ENCODE measurements around the gene PACSIN1. TPM values are rescaled to one million over a fixed set of nuclear protein-coding genes. Genes with fewer than 3 reads are reported as not detected.

The PACSIN1 gene
- total RNA-seq, 1 donor from 2014 or later: not detected

DNA sequence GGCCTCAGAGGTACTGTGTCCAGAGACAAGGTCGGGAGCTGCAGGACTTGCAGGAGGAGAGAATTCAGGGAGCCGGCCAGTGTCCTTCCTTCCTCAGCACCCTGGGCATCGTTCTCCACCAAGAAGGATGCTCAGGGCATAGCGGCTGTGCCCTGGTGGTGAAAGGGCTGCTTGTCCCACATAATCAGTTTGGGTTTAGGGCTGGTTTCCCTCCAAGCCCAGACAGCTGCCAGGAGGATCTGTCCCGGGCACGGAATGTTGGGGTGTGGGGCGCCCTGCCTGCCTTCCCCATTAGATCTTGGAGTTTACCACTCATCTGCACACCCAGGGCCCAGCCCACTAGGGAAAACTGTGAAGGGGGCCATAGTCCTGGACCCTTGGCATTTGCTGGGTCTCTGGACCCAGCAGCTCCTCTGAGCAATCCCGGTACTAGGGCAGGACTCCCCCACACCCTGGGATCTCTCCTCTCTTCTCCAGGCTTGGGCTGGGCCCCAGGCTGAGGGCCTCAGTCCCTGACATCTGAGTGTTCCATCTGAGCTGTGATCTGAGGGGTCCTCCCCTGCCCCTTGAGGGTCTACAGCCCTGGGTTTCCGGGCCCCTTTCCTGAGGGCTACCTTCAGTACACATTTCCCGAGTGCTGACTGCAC, 108.9 kb downstream of the PACSIN1 start:
- Mint-ChIP-seq H3K27me3 (ENCODE audit: unreplicated experiment) (no peaks in the 10 kb centered on the region), H3K27ac (ENCODE audit: unreplicated experiment) (no peak overlapping the region), H3K36me3 (ENCODE audit: unreplicated experiment) (no peaks in the 10 kb centered on the region), H3K9me3 (ENCODE audit: unreplicated experiment) (no peaks in the 10 kb centered on the region), H3K4me3 (ENCODE audit: unreplicated experiment) (no peak overlapping the region), H3K4me1 (ENCODE audit: unreplicated experiment) (peaks cover 1% of the 10 kb centered on the region)
- no peak for TF ChIP-seq CTCF (IDR thresholded peaks at IDR 0.05)
- DNase-seq (ENCODE audit: extremely low spot score, unreplicated experiment): no peak

- H3K4me1 Mint-ChIP-seq (ENCODE audit: unreplicated experiment): peaks cover 1% of the 10 kb centered on the region
- no peaks in the 10 kb centered on the region for H3K36me3 Mint-ChIP-seq (ENCODE audit: unreplicated experiment)
- DNase-seq (ENCODE audit: extremely low spot score, unreplicated experiment): no peak
- no peaks in the 10 kb centered on the region for H3K27me3 Mint-ChIP-seq (ENCODE audit: unreplicated experiment)
- H3K4me3 Mint-ChIP-seq (ENCODE audit: unreplicated experiment): no peak overlapping the region
- no peak overlapping the region for H3K27ac Mint-ChIP-seq (ENCODE audit: unreplicated experiment)
- no peak for TF ChIP-seq CTCF (IDR thresholded peaks at IDR 0.05)
- H3K9me3 Mint-ChIP-seq (ENCODE audit: unreplicated experiment): no peaks in the 10 kb centered on the region
Observed at GRCh38 chr6:34575326-34575725, 109.5 kb downstream of the PACSIN1 start.

DNA sequence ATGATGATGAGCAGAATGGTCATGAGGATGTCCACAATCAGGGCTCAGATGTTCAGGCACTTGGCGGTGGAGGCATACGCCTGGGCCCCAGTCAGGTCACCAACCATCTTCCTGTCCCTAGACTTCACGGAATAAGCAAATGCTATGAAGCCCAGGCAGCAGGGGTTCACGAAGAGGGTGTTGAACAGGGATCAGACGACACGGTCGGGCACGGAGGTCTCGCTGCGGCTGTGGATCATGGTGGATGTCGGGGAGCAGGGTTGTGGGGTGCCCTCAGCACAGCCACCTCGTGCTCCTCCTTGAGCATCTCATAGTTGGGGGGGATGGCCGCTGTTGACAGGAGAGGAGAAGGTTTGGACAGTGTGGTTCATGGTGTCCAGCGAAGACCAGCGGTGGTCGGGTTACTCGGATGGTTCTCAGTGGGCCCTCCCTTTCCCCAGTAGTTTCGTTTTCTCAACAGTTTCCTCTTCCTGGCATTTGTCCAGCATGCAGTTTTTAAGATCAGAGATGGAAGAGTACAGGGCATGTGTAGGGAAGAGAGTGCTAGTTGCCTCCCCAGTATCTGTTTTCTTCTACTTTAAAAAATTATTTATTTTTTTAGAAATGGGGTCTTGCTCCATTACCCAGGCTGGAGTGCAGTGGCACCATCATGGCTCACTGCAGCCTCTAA, 110.5 kb downstream of the PACSIN1 start:
- Mint-ChIP-seq H3K27ac (ENCODE audit: unreplicated experiment) (no peak overlapping the region), H3K27me3 (ENCODE audit: unreplicated experiment) (no peaks in the 10 kb centered on the region), H3K9me3 (ENCODE audit: unreplicated experiment) (no peaks in the 10 kb centered on the region), H3K36me3 (ENCODE audit: unreplicated experiment) (no peaks in the 10 kb centered on the region), H3K4me3 (ENCODE audit: unreplicated experiment) (no peak overlapping the region), H3K4me1 (ENCODE audit: unreplicated experiment) (peaks cover 1% of the 10 kb centered on the region)
- no peak for TF ChIP-seq CTCF (IDR thresholded peaks at IDR 0.05)
- DNase-seq (ENCODE audit: extremely low spot score, unreplicated experiment): no peak

GRCh38 chr6:34578445-34579262, 112.8 kb downstream of the PACSIN1 start:
- no peaks in the 10 kb centered on the region for H3K36me3 Mint-ChIP-seq (ENCODE audit: unreplicated experiment)
- no peak overlapping the region for H3K27ac Mint-ChIP-seq (ENCODE audit: unreplicated experiment)
- no peak for TF ChIP-seq CTCF (IDR thresholded peaks at IDR 0.05)
- no peaks in the 10 kb centered on the region for H3K27me3 Mint-ChIP-seq (ENCODE audit: unreplicated experiment)
- no peaks in the 10 kb centered on the region for H3K9me3 Mint-ChIP-seq (ENCODE audit: unreplicated experiment)
- no peak for DNase-seq (ENCODE audit: extremely low spot score, unreplicated experiment)
- peaks cover 1% of the 10 kb centered on the region for H3K4me1 Mint-ChIP-seq (ENCODE audit: unreplicated experiment)
- H3K4me3 Mint-ChIP-seq (ENCODE audit: unreplicated experiment): no peak overlapping the region
